ENCODE results near the gene GPD1L. TPM values are rescaled to one million over a fixed set of nuclear protein-coding genes. Genes with fewer than 3 reads are reported as not detected.

Gene GPD1L
- total RNA-seq, 2 experiments from 2014 or later: 19.5 to 20.7 TPM

DNA sequence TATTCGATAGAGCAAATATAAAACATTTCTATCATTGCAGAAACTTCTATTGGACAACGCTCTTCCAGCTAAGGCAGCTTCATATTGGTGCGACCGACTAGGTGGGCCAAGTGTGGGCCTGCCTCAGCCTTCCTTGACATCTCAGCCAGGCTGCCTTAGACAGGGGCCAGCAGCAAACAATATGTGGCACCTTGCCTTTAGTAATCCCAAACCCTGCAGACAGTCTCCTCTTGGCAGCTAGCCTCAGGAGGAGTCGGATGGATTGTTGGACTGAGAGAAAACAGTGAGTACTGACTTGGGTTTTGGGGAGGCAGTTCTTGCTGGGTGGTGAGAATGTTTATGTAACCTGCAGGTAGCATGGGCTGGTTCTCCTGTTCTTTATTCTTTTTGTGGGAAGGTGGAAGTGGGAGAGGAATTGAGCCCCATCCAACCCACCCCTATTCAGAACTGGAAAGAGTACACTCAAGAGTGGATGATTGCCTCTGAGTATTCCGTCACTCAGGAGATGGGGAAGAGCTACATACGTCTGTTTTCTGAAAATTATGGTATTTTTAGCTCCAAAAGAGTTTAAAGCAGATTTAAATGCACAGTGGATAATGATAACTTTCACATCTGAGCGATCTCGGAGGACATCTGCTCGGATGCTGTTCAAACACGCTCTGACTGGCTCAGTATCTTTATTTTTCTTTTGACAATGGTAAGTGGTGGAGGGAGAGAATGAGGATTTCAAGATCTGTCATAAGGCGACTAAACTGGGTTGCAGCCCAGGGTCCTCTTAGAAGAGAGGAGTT, 47.2 kb downstream of the GPD1L start:
- POLR2A ChIA-PET: no interaction called here
- no peak for DNase-seq
- CTCF ChIA-PET: interaction anchor here (1.0 to 1.4 kb wide), 3 partner anchors 10 to 135 kb away, joined by 3 to 5 read pairs (median 4); no protein-coding TSS in a partner anchor

GRCh38 chr3:32154205-32154579, 47.8 kb downstream of the GPD1L start:
- Mint-ChIP-seq H3K9me3 (no peaks in the 10 kb centered on the region), H3K4me3 (no peak overlapping the region), H3K27ac (no peak overlapping the region), H3K4me1 (no peaks in the 10 kb centered on the region), H3K36me3 (ENCODE audit: low read depth) (peaks cover 17% of the 10 kb centered on the region), H3K27me3 (no peaks in the 10 kb centered on the region)
- CTCF ChIA-PET: interaction anchor here (1.0 to 1.5 kb wide), 4 partner anchors 10 to 135 kb away, joined by 3 to 5 read pairs (median 4); no protein-coding TSS in a partner anchor
- no peak for DNase-seq
- POLR2A ChIA-PET: no interaction called here

More for the DNA sequence above, 47.2 kb downstream of the GPD1L start:
- Mint-ChIP-seq H3K36me3 (ENCODE audit: low read depth) (peaks cover 17% of the 10 kb centered on the region), H3K4me3 (no peak overlapping the region), H3K9me3 (no peaks in the 10 kb centered on the region), H3K4me1 (no peaks in the 10 kb centered on the region), H3K27me3 (no peaks in the 10 kb centered on the region), H3K27ac (no peak overlapping the region)

GRCh38 chr3:32155117-32155516, 48.7 kb downstream of the GPD1L start:
- H3K4me1 Mint-ChIP-seq: no peaks in the 10 kb centered on the region
- CTCF ChIA-PET: interaction anchor here (1.5 kb wide), 1 partner anchor 22 kb away, joined by 3 read pairs; no protein-coding TSS in a partner anchor

GRCh38 chr3:32157600-32158264, 51.3 kb downstream of the GPD1L start:
- POLR2A ChIA-PET: no interaction called here
- no peaks in the 10 kb centered on the region for H3K9me3 Mint-ChIP-seq
- peaks cover 19% of the 10 kb centered on the region for H3K36me3 Mint-ChIP-seq (ENCODE audit: low read depth)
- no peaks in the 10 kb centered on the region for H3K27me3 Mint-ChIP-seq
- CTCF ChIA-PET: no interaction called here
- DNase-seq: no peak
- no peak overlapping the region for H3K27ac Mint-ChIP-seq
- no peaks in the 10 kb centered on the region for H3K4me1 Mint-ChIP-seq
- no peak overlapping the region for H3K4me3 Mint-ChIP-seq

More at GRCh38 chr3:32155117-32155516, 48.7 kb downstream of the GPD1L start:
- no peaks in the 10 kb centered on the region for H3K9me3 Mint-ChIP-seq
- H3K36me3 Mint-ChIP-seq (ENCODE audit: low read depth): peaks cover 18% of the 10 kb centered on the region
- no peak for DNase-seq
- no peaks in the 10 kb centered on the region for H3K27me3 Mint-ChIP-seq
- no peak overlapping the region for H3K4me3 Mint-ChIP-seq
- POLR2A ChIA-PET: no interaction called here
- no peak overlapping the region for H3K27ac Mint-ChIP-seq

DNA sequence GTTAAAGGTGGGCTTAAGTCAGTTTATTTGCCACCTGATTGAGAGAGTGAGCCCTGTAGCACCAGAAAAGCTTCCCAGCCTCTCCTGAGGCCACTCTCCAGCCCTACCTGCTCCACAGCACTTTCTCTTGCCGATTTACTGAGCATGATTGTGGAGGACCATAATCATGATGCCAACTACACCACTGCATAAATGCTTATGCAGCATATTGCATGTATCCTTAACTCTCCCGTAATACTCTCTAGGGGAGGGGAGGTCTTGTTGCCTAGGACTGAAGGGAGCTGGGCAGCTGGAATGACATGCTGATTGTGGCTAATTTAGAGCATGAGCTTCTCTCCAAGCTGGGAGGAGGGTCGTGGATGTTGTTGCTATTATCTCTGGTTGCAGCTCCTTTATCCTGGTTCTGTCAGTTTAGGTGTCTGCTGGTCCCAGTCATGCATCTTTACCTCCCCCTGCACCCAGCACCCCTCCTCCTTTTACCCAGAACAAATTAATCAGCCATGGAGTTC, 54.3 kb downstream of the GPD1L start:
- H3K4me1 Mint-ChIP-seq: no peaks in the 10 kb centered on the region
- POLR2A ChIA-PET: no interaction called here

DNA sequence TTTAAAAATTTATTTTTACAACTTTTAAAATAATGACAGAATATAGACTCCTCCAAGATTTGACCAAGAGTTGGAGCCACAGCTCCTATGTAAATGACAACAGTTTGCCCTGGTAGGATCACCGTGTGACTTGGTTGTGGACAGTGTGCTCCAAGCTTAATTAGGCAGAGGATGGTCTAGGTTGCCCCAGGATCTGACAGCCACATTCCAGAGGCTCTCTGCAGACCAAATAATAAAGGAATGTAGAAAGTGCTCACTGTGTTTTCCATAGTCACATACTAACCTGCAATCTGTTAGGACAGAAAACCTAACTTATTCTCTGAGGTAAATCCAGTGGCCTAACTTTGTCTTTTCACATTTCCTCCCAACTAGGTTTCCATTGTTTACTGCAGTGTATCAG, 59.0 kb downstream of the GPD1L start:
- Mint-ChIP-seq H3K27ac (no peak overlapping the region), H3K4me3 (no peak overlapping the region), H3K9me3 (no peaks in the 10 kb centered on the region), H3K27me3 (no peaks in the 10 kb centered on the region), H3K4me1 (no peaks in the 10 kb centered on the region), H3K36me3 (ENCODE audit: low read depth) (peaks cover 60% of the 10 kb centered on the region)
- POLR2A ChIA-PET: no interaction called here
- CTCF ChIA-PET: interaction anchor here (1.2 kb wide), 1 partner anchor 12 kb away, joined by 3 read pairs; no protein-coding TSS in a partner anchor
- DNase-seq: no peak

More for the DNA sequence above, 54.3 kb downstream of the GPD1L start:
- Mint-ChIP-seq H3K36me3 (ENCODE audit: low read depth) (peaks cover 29% of the 10 kb centered on the region), H3K27ac (no peak overlapping the region), H3K4me3 (no peak overlapping the region), H3K27me3 (no peaks in the 10 kb centered on the region), H3K9me3 (no peaks in the 10 kb centered on the region)
- DNase-seq: no peak
- CTCF ChIA-PET: no interaction called here

- Mint-ChIP-seq H3K4me3 (no peak overlapping the region), H3K27me3 (no peaks in the 10 kb centered on the region), H3K36me3 (ENCODE audit: low read depth) (peaks cover 59% of the 10 kb centered on the region), H3K27ac (peak overlapping the region; percentile 14), H3K9me3 (no peaks in the 10 kb centered on the region), H3K4me1 (no peaks in the 10 kb centered on the region)
- ChIA-PET POLR2A (no interaction called here), CTCF (interaction anchor here (1.1 kb wide), 1 partner anchor 150 kb away, joined by 3 read pairs; no protein-coding TSS in a partner anchor)
- no peak for DNase-seq
Observed at GRCh38 chr3:32166654-32167053, 60.2 kb downstream of the GPD1L start.

DNA sequence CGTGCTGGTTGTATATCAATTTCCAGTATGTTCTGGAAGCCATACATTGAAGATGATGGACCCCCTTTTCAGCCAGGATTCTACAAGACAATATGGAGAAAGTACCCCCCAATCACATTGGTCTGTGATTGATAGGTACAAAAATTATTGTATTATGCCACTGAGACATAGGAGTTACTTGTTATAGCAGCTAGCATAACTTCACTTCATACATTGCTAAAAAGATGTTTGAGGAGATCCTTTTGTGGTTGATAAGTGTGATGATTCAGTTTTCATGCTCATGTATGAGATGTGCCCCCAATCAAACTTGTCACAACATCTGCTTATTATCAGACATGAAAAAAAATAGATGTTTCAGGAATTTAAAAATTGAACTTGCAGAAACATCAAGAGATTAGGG, 66.0 kb downstream of the GPD1L start:
- Mint-ChIP-seq H3K27ac (no peak overlapping the region), H3K4me3 (no peak overlapping the region), H3K4me1 (peaks cover 6% of the 10 kb centered on the region), H3K9me3 (no peaks in the 10 kb centered on the region), H3K27me3 (no peaks in the 10 kb centered on the region), H3K36me3 (ENCODE audit: low read depth) (peaks cover 29% of the 10 kb centered on the region)
- ChIA-PET POLR2A (interaction anchor here (0.7 kb wide), 1 partner anchor 70 kb away, joined by 3 read pairs; no protein-coding TSS in a partner anchor), CTCF (no interaction called here)
- DNase-seq: no peak

- Mint-ChIP-seq H3K36me3 (ENCODE audit: low read depth) (peaks cover 8% of the 10 kb centered on the region), H3K27me3 (peaks cover 4% of the 10 kb centered on the region), H3K4me1 (peaks cover 13% of the 10 kb centered on the region), H3K4me3 (no peak overlapping the region), H3K27ac (no peak overlapping the region), H3K9me3 (no peaks in the 10 kb centered on the region)
- peak; percentile 51 for DNase-seq
- POLR2A ChIA-PET: no interaction called here
- CTCF ChIA-PET: interaction anchor here (0.6 to 4.3 kb wide), 12 partner anchors 11 to 1608 kb away, joined by 3 to 38 read pairs (median 4); no protein-coding TSS in a partner anchor
Observed at GRCh38 chr3:32175607-32176197, 69.3 kb downstream of the GPD1L start.

- Mint-ChIP-seq H3K4me3 (no peak overlapping the region), H3K9me3 (no peaks in the 10 kb centered on the region), H3K27me3 (peaks cover 7% of the 10 kb centered on the region), H3K27ac (no peak overlapping the region), H3K36me3 (ENCODE audit: low read depth) (no peaks in the 10 kb centered on the region), H3K4me1 (peaks cover 13% of the 10 kb centered on the region)
- ChIA-PET POLR2A (interaction anchor here (0.6 kb wide), 1 partner anchor 290 kb away, joined by 3 read pairs; no protein-coding TSS in a partner anchor), CTCF (interaction anchor here (0.6 to 4.3 kb wide), 24 partner anchors 8 to 256 kb away, joined by 3 to 38 read pairs (median 3); no protein-coding TSS in a partner anchor)
- DNase-seq: peak; percentile 58
Observed at GRCh38 chr3:32176989-32177701, 70.7 kb downstream of the GPD1L start.

DNA sequence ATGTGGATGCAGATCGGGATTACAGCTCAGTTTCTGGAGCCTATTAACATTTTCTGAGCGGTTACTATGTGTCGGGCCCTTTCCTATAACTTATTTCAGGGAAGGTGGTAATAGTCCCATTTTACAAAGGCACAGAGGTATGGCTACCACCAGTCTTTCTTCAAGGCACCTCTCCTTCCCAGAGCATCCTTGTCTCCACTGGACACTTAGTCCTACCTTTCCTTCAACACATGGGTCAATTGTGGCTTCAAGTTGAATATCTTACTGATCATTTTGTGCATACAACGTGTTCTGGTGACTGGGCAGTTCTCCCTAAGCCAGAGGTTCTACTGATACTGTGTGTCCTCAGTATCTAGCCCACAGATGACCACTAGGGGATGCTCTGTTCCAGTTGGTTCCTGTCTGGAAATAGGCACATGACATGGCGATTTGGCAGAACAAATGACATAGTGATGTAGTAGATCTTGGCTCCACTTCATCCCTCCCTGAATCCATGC, 71.3 kb downstream of the GPD1L start:
- H3K4me1 Mint-ChIP-seq: peaks cover 13% of the 10 kb centered on the region
- DNase-seq: peak; percentile 53
- no peak overlapping the region for H3K4me3 Mint-ChIP-seq
- no peaks in the 10 kb centered on the region for H3K36me3 Mint-ChIP-seq (ENCODE audit: low read depth)
- no peaks in the 10 kb centered on the region for H3K9me3 Mint-ChIP-seq
- ChIA-PET POLR2A (interaction anchor here (0.6 kb wide), 1 partner anchor 289 kb away, joined by 3 read pairs; no protein-coding TSS in a partner anchor), CTCF (interaction anchor here (0.6 to 4.3 kb wide), 17 partner anchors 9 to 255 kb away, joined by 3 to 38 read pairs (median 3); no protein-coding TSS in a partner anchor)
- no peak overlapping the region for H3K27ac Mint-ChIP-seq
- H3K27me3 Mint-ChIP-seq: peaks cover 7% of the 10 kb centered on the region

GRCh38 chr3:32180141-32180784, 73.8 kb downstream of the GPD1L start:
- Mint-ChIP-seq H3K36me3 (ENCODE audit: low read depth) (no peaks in the 10 kb centered on the region), H3K27me3 (peaks cover 18% of the 10 kb centered on the region), H3K9me3 (no peaks in the 10 kb centered on the region), H3K4me1 (peaks cover 13% of the 10 kb centered on the region), H3K4me3 (no peak overlapping the region), H3K27ac (no peak overlapping the region)
- ChIA-PET POLR2A (no interaction called here), CTCF (interaction anchor here (0.8 kb wide), 1 partner anchor 154 kb away, joined by 4 read pairs; no protein-coding TSS in a partner anchor)
- DNase-seq: no peak
